Stomach (tissue), 9 donors: ENCODE results near the gene CCDC83. TPM values are rescaled to one million over a fixed set of nuclear protein-coding genes. Genes with fewer than 3 reads are reported as not detected.

Experiments
- DNase-seq, 2 donors: peaks; one replicate each; pipeline versions ENCODE4 v3.0.0 to v3.0.0-alpha.2; 2013 to 2019
- H3K27ac ChIP-seq, 5 donors: fragments of 200-600 bp in 4 of 5; sonication (generic) in 4 of 5; one replicate each; pipeline ENCODE4 v1.5.1; 2013 to 2019; ENCODE audit warnings: mild to moderate bottlenecking in 1 of 5, moderate library complexity in 1 of 5
- H3K27me3 ChIP-seq, 3 donors: fragments of 200-600 bp; sonication (generic); one replicate each; pipeline ENCODE4 v1.5.1; 2017 to 2019; ENCODE audit warnings: mixed run types in 1 of 3
- H3K36me3 ChIP-seq, 4 donors: fragments of 200-600 bp; sonication (generic); 1 replicate in 3 of 4; 2 replicates in 1 of 4; pipeline ENCODE4 v1.5.1; 2016 to 2019
- H3K4me1 ChIP-seq, 4 donors: fragments of 200-600 bp; sonication (generic); one replicate each; pipeline ENCODE4 v1.5.1; 2016 to 2019
- H3K4me3 ChIP-seq, 4 donors: fragments of 200-600 bp; sonication (generic) in 3 of 4; one replicate each; pipeline ENCODE4 v1.5.1; 2016 to 2019; ENCODE audit warnings: mild to moderate bottlenecking in 1 of 4
- H3K9me3 ChIP-seq, 4 donors: fragments of 200-600 bp; sonication (generic); one replicate each; pipeline ENCODE4 v1.5.1; 2016 to 2019
- CTCF ChIP-seq, 7 experiments: fragments of 450-650 bp in 4 of 7; fragments of 200-600 bp in 3 of 7; sonication (generic) in 3 of 7; IDR thresholded peaks; one replicate each; pipeline ENCODE4 v1.5.1; 2016 to 2019; ENCODE audit warnings: antibody characterized with exemption in 7 of 7, control low read depth in 2 of 7, mild to moderate bottlenecking in 1 of 7
- EP300 ChIP-seq: sonication (generic); formaldehyde crosslinking; IDR thresholded peaks from one replicate; pipeline ENCODE4 v1.6.1; 2017; ENCODE audit warnings: antibody characterized with exemption
- POLR2A ChIP-seq, 4 donors: fragments of 450-650 bp; IDR thresholded peaks; one replicate each; pipeline ENCODE4 v1.6.1; 2016; ENCODE audit warnings: antibody characterized with exemption in 4 of 4, control low read depth in 2 of 4, mild to moderate bottlenecking in 1 of 4, moderate library complexity in 1 of 4
- POLR2AphosphoS5 ChIP-seq, 3 donors: sonication (generic); formaldehyde crosslinking; IDR thresholded peaks; one replicate each; pipeline ENCODE4 v1.6.1; 2016; ENCODE audit warnings: antibody characterized with exemption in 3 of 3
- WGBS, 5 donors: extraction: QIAGEN DNeasy Blood & Tissue Kit in 3 of 5; methylation state at CpG; one replicate each; pipeline versions ENCODE4 v1.1.5 to v1.1.7; 2013 to 2018; 5-methylcytosine and 5-hydroxymethylcytosine counted together
- intact Hi-C: fragments of 100-400 bp; cut with DNase I; formaldehyde crosslinking; loops from one replicate; pipeline ENCODE4 v1.15.1; 2023; ENCODE audit warnings: low total_unique reads
- polyA plus RNA-seq, 3 donors: library from polyadenylated mRNA; stranded (reverse); fragments of 200-250 nt; gene quantifications; one replicate each; pipeline ENCODE4 v1.2.3, GENCODE V29; 2013
- total RNA-seq, 5 donors: library from RNA; depleted of rRNA; stranded (reverse); fragments of >200 nt; gene quantifications; one replicate each; pipeline versions ENCODE4 v1.1.0 to v1.2.3, GENCODE V29; 2014 to 2016
- donor health status: healthy with polysubstance abuse.
- donor health status: Bipolar disorder and iron deficiency.
- donor health status: healthy.

CCDC83 gene
- total and polyA plus RNA-seq, 8 donors, result 0.45 to 2.6 TPM; not detected in 6

- no peaks in the 10 kb centered on the region for H3K36me3 ChIP-seq
- no peaks in the 10 kb centered on the region for H3K9me3 ChIP-seq
- 86 to 92% (median 88%) methylated on average over 5 of the region's 5 CpGs for WGBS, 5 donors
- no peaks in the 10 kb centered on the region for H3K27me3 ChIP-seq
- TF ChIP-seq POLR2AphosphoS5 (IDR thresholded peaks at IDR 0.05) (no peak), CTCF (IDR thresholded peaks at IDR 0.05) (no peak), EP300 (no peak), POLR2A (IDR thresholded peaks at IDR 0.05) (no peak)
- H3K4me1 ChIP-seq, result no peaks in the 10 kb centered on the region
- no peak overlapping the region for H3K4me3 ChIP-seq
- intact Hi-C loops, result no loop called here
- no peak overlapping the region for H3K27ac ChIP-seq
- DNase-seq, result no peak
Measured at GRCh38 chr11:85889108-85889507, 33.9 kb downstream of the CCDC83 start.

GRCh38 chr11:85889676-85890579, 34.7 kb downstream of the CCDC83 start:
- intact Hi-C loops, result no loop called here
- no peaks in the 10 kb centered on the region for H3K27me3 ChIP-seq

GRCh38 chr11:85893395-85893794, 38.2 kb downstream of the CCDC83 start:
- H3K36me3 ChIP-seq, result no peaks in the 10 kb centered on the region
- TF ChIP-seq EP300 (no peak), POLR2A (IDR thresholded peaks at IDR 0.05) (no peak), POLR2AphosphoS5 (IDR thresholded peaks at IDR 0.05) (no peak), CTCF (IDR thresholded peaks at IDR 0.05) (no peak)
- H3K4me1 ChIP-seq, result no peaks in the 10 kb centered on the region
- DNase-seq, result no peak
- no peaks in the 10 kb centered on the region for H3K9me3 ChIP-seq
- intact Hi-C loops, result no loop called here
- no peak overlapping the region for H3K4me3 ChIP-seq
- H3K27me3 ChIP-seq, result no peaks in the 10 kb centered on the region
- H3K27ac ChIP-seq, result no peak overlapping the region
- WGBS, 5 donors, result 53 to 76% (median 67%) methylated on average over 6 of the region's 6 CpGs

More at GRCh38 chr11:85889676-85890579, 34.7 kb downstream of the CCDC83 start:
- Histone ChIP-seq H3K27ac (no peak overlapping the region), H3K36me3 (no peaks in the 10 kb centered on the region), H3K9me3 (no peaks in the 10 kb centered on the region), H3K4me1 (no peaks in the 10 kb centered on the region), H3K4me3 (no peak overlapping the region)
- 84 to 91% (median 87%) methylated on average over 8 of the region's 8 CpGs for WGBS, 5 donors
- TF ChIP-seq CTCF (IDR thresholded peaks at IDR 0.05) (no peak), POLR2AphosphoS5 (IDR thresholded peaks at IDR 0.05) (no peak), POLR2A (IDR thresholded peaks at IDR 0.05) (no peak), EP300 (no peak)
- DNase-seq, result no peak

- DNase-seq, result no peak
- H3K36me3 ChIP-seq, result no peaks in the 10 kb centered on the region
- whole genome bisulfite sequencing, 5 donors, result 93 to 98% (median 95%) methylated on average over 3 of the region's 3 CpGs
- TF ChIP-seq POLR2A (IDR thresholded peaks at IDR 0.05), result no peak
- no peak for TF ChIP-seq CTCF (IDR thresholded peaks at IDR 0.05)
- intact Hi-C loops, result no loop called here
- H3K27me3 ChIP-seq, result no peaks in the 10 kb centered on the region
- H3K4me1 ChIP-seq, result no peaks in the 10 kb centered on the region
- H3K4me3 ChIP-seq, result no peak overlapping the region
- no peaks in the 10 kb centered on the region for H3K9me3 ChIP-seq
- no peak overlapping the region for H3K27ac ChIP-seq
Measured at GRCh38 chr11:85896876-85897275, 41.7 kb downstream of the CCDC83 start.
